ENCODE measurements around the gene METTL8.
"Not testable (repeated sequence)": the region's sequence is repeated elsewhere in the genome, so short reads cannot be mapped to it uniquely, and the experiment has no call there.

GRCh38 chr2:171414645-171415044, 19.1 kb downstream of the METTL8 start:
- TF ChIP-seq ZNF274 (IDR thresholded peaks at IDR 0.05; ENCODE audit: low read depth, low read length); YY1 (IDR thresholded peaks at IDR 0.05; ENCODE audit: insufficient read depth, insufficient read length): not testable (repeated sequence)

Measured in NT2/D1 (cell line).